ENCODE data around the gene ASIC2. TPM values are rescaled to one million over a fixed set of nuclear protein-coding genes. Genes with fewer than 3 reads are reported as not detected.

Gene ASIC2
- total RNA-seq, 2 experiments from 2014 or later = not detected

- no peak for TF ChIP-seq CTCF (IDR thresholded peaks at IDR 0.05)
- ATAC-seq (no peak), DNase-seq (no peak)
- no peak overlapping the region for H3K27ac Mint-ChIP-seq
- POLR2A ChIA-PET = no interaction called here
- peaks cover 4% of the 10 kb centered on the region for H3K27me3 Mint-ChIP-seq
- H3K9me3 Mint-ChIP-seq = no peaks in the 10 kb centered on the region
- H3K4me1 Mint-ChIP-seq (ENCODE audit: low read depth) = no peaks in the 10 kb centered on the region
- intact Hi-C loops (cut with micrococcal nuclease) = loop anchor here (10.0 kb wide), 1 partner anchor 335 kb away; no protein-coding TSS in a partner anchor
- no peak overlapping the region for H3K4me3 Mint-ChIP-seq
- H3K36me3 Mint-ChIP-seq (ENCODE audit: low read depth) = no peaks in the 10 kb centered on the region
- CTCF ChIA-PET = interaction anchor here (0.7 kb wide), 1 partner anchor 9 kb away, joined by 3 read pairs; no protein-coding TSS in a partner anchor
These were observed 93.3 kb downstream of the ASIC2 start for GRCh38 chr17:33199571-33200510.

- Mint-ChIP-seq H3K27me3 (no peaks in the 10 kb centered on the region), H3K36me3 (ENCODE audit: low read depth) (no peaks in the 10 kb centered on the region), H3K9me3 (no peaks in the 10 kb centered on the region), H3K4me1 (ENCODE audit: low read depth) (no peaks in the 10 kb centered on the region), H3K4me3 (no peak overlapping the region), H3K27ac (no peak overlapping the region)
- intact Hi-C loops (cut with micrococcal nuclease) = loop anchor here (10.0 kb wide), 1 partner anchor 336 kb away; no protein-coding TSS in a partner anchor
- CTCF ChIA-PET = interaction anchor here (0.7 kb wide), 1 partner anchor 8 kb away, joined by 3 read pairs; no protein-coding TSS in a partner anchor
- no peak for TF ChIP-seq CTCF (IDR thresholded peaks at IDR 0.05)
- POLR2A ChIA-PET = no interaction called here
- DNase-seq (no peak), ATAC-seq (no peak)
These were observed 94.1 kb downstream of the ASIC2 start for GRCh38 chr17:33198954-33199353.

GRCh38 chr17:33197342-33197741, 95.8 kb downstream of the ASIC2 start:
- H3K4me3 Mint-ChIP-seq = no peak overlapping the region
- no peaks in the 10 kb centered on the region for H3K9me3 Mint-ChIP-seq
- no peak for TF ChIP-seq CTCF (IDR thresholded peaks at IDR 0.05)
- H3K36me3 Mint-ChIP-seq (ENCODE audit: low read depth) = no peaks in the 10 kb centered on the region
- ChIA-PET CTCF (no interaction called here), POLR2A (no interaction called here)
- no peak overlapping the region for H3K27ac Mint-ChIP-seq
- intact Hi-C loops (cut with micrococcal nuclease) = loop anchor here (10.0 kb wide), 1 partner anchor 337 kb away; no protein-coding TSS in a partner anchor
- ATAC-seq (no peak), DNase-seq (no peak)
- H3K27me3 Mint-ChIP-seq = no peaks in the 10 kb centered on the region
- no peaks in the 10 kb centered on the region for H3K4me1 Mint-ChIP-seq (ENCODE audit: low read depth)

- TF ChIP-seq CTCF (IDR thresholded peaks at IDR 0.05) = no peak
- POLR2A ChIA-PET = no interaction called here
- CTCF ChIA-PET = no interaction called here
These were observed 96.2 kb downstream of the ASIC2 start for GRCh38 chr17:33196883-33197282.

More at GRCh38 chr17:33196883-33197282, 96.2 kb downstream of the ASIC2 start:
- H3K27ac Mint-ChIP-seq = no peak overlapping the region
- no peaks in the 10 kb centered on the region for H3K4me1 Mint-ChIP-seq (ENCODE audit: low read depth)
- H3K4me3 Mint-ChIP-seq = no peak overlapping the region
- ATAC-seq (no peak), DNase-seq (no peak)
- no peaks in the 10 kb centered on the region for H3K27me3 Mint-ChIP-seq
- intact Hi-C loops (cut with micrococcal nuclease) = loop anchor here (10.0 kb wide), 1 partner anchor 338 kb away; no protein-coding TSS in a partner anchor
- H3K36me3 Mint-ChIP-seq (ENCODE audit: low read depth) = no peaks in the 10 kb centered on the region
- no peaks in the 10 kb centered on the region for H3K9me3 Mint-ChIP-seq

Measured in activated CD8-positive, alpha-beta T cell treated with anti-CD3 and anti-CD28 coated beads for 36 hours (primary cell).